PC-3 (cell line): Measurements from ENCODE around the gene SCARB1. TPM values are rescaled to one million over a fixed set of nuclear protein-coding genes. Genes with fewer than 3 reads are reported as not detected.

Experiments
- ATAC-seq: fragments of 200-7000 bp; cut with Tn5 transposase; 2 replicates; pipeline ENCODE4 v1.9.1; 2020; ENCODE audit warnings: mild to moderate bottlenecking, moderate library complexity
- BruUV-seq: library from RNA; stranded (reverse); fragments of 400-500 nt; replicated peaks from 2 replicates; lab custom pipeline; 2021; lab: Mats Ljungman, UMichigan
- CTCF ChIA-PET: fragments of 300-600 bp; sonication (Branson Sonifier 250); formaldehyde crosslinking; loops from one replicate; lab custom pipeline; 2022; ENCODE audit warnings: antibody characterized with exemption; lab: Charles Lee
- POLR2A ChIA-PET: fragments of 300-600 bp; sonication (Branson Sonifier 250); formaldehyde crosslinking; loops from one replicate; lab custom pipeline; 2022; ENCODE audit warnings: antibody characterized with exemption; ENCODE audit not compliant: unreplicated experiment; lab: Charles Lee
- DNase-seq: peaks from one replicate; pipeline ENCODE4 v3.0.0-alpha.2; 2015
- H2AFZ ChIP-seq: fragments of 300-600 bp; sonication (generic); 2 replicates; pipeline ENCODE4 v1.6.0; 2016; ENCODE audit warnings: antibody characterized with exemption, low read length
- H3F3A ChIP-seq: fragments of 300-600 bp; sonication (generic); one replicate; pipeline ENCODE4 v1.6.0; 2017; ENCODE audit warnings: antibody characterized with exemption, low read length, control low read depth, mild to moderate bottlenecking; ENCODE audit not compliant: unreplicated experiment
- H3K27ac ChIP-seq: fragments of 300-600 bp; sonication (generic); 2 replicates; pipeline ENCODE4 v1.5.1; 2016; ENCODE audit warnings: mild to moderate bottlenecking, low read length
- H3K27me3 ChIP-seq: fragments of 300-600 bp; sonication (generic); 2 replicates; pipeline ENCODE4 v1.6.1; 2016; ENCODE audit warnings: low read length, mixed read lengths
- H3K36me3 ChIP-seq: fragments of 300-600 bp; sonication (generic); 2 replicates; pipeline ENCODE4 v1.6.1; 2016; ENCODE audit warnings: low read depth, mixed run types, low read length, mixed read lengths
- H3K4me1 ChIP-seq: fragments of 300-600 bp; sonication (generic); 2 replicates; pipeline ENCODE4 v1.5.1; 2016; ENCODE audit warnings: low read length; ENCODE audit not compliant: insufficient read depth
- H3K4me2 ChIP-seq: fragments of 300-600 bp; sonication (generic); 2 replicates; pipeline ENCODE4 v1.6.0; 2016; ENCODE audit warnings: low read length
- H3K4me3 ChIP-seq: fragments of 300-600 bp; sonication (generic); 2 replicates; pipeline ENCODE4 v1.5.1; 2016; ENCODE audit warnings: mild to moderate bottlenecking, low read length, mixed read lengths
- H3K79me2 ChIP-seq: fragments of 300-600 bp; sonication (generic); 2 replicates; pipeline ENCODE4 v1.6.1; 2017; ENCODE audit warnings: low read length, mixed read lengths
- H3K9ac ChIP-seq: fragments of 300-600 bp; sonication (generic); 2 replicates; pipeline ENCODE4 v1.6.0; 2016; ENCODE audit warnings: mild to moderate bottlenecking, low read length
- H3K9me2 ChIP-seq: fragments of 300-600 bp; sonication (generic); replicated peaks from 2 replicates; pipeline ENCODE4 v1.6.1; 2016; ENCODE audit warnings: mixed run types, low read length, mixed read lengths
- H3K9me3 ChIP-seq: fragments of 300-600 bp; sonication (generic); 2 replicates; pipeline ENCODE4 v1.6.1; 2016; ENCODE audit warnings: low read length, mixed read lengths
- H4K20me1 ChIP-seq: fragments of 300-600 bp; sonication (generic); 2 replicates; pipeline ENCODE4 v1.6.1; 2016; ENCODE audit warnings: low read length, mixed read lengths
- CTCF ChIP-seq: fragments of 300-600 bp; sonication (generic); conservative IDR thresholded peaks from 2 replicates; pipeline ENCODE4 v1.5.1; 2017; ENCODE audit warnings: antibody characterized with exemption, low read depth, mild to moderate bottlenecking, low read length
- EZH2 ChIP-seq: fragments of 300-600 bp; sonication (generic); IDR thresholded peaks from one replicate; pipeline ENCODE4 v1.6.1; 2017; ENCODE audit warnings: antibody characterized with exemption, mild to moderate bottlenecking, low read length; ENCODE audit not compliant: unreplicated experiment
- EZH2phosphoT487 ChIP-seq: fragments of 300-600 bp; sonication (generic); IDR thresholded peaks from 2 replicates; pipeline ENCODE4 v1.6.1; 2018; ENCODE audit warnings: mild to moderate bottlenecking, antibody characterized with exemption, low read length, borderline replicate concordance
- intact Hi-C: fragments of 100-400 bp; cut with micrococcal nuclease; formaldehyde crosslinking; loops from 2 replicates; pipeline ENCODE4 v1.9.0; 2023
- total RNA-seq: library from RNA; depleted of rRNA; stranded (reverse); fragments of >200 nt; gene quantifications from 2 replicates; pipeline ENCODE4 v1.2.3, GENCODE V29; 2014

Gene SCARB1
- total RNA-seq, 1 experiment from 2014 or later = 79.1 TPM

GRCh38 chr12:124814741-124815613 lies 48.7 kb downstream of the SCARB1 start:
- no TSS peak for BruUV-seq
- intact Hi-C loops = no loop called here

GRCh38 chr12:124813782-124814181 lies 49.9 kb downstream of the SCARB1 start:
- no peak for TF ChIP-seq EZH2phosphoT487
- TF ChIP-seq EZH2 = no peak
- TF ChIP-seq CTCF = no peak
- no peaks in the 10 kb centered on the region for H3K27me3 ChIP-seq
- peaks cover 34% of the 10 kb centered on the region for H3K36me3 ChIP-seq
- intact Hi-C loops = no loop called here
- H4K20me1 ChIP-seq = no peaks in the 10 kb centered on the region
- no peaks in the 10 kb centered on the region for H3F3A ChIP-seq
- no peak overlapping the region for H3K9ac ChIP-seq
- H3K4me2 ChIP-seq = no peak overlapping the region
- ChIA-PET CTCF (no interaction called here), POLR2A (no interaction called here)
- no peak for ATAC-seq
- H3K4me1 ChIP-seq = no peaks in the 10 kb centered on the region; the same call in 1 of the 2 replicates
- H2AFZ ChIP-seq = no peak overlapping the region
- no TSS peak for BruUV-seq
- no peaks in the 10 kb centered on the region for H3K9me2 ChIP-seq
- H3K79me2 ChIP-seq = no peaks in the 10 kb centered on the region
- no peak overlapping the region for H3K4me3 ChIP-seq
- H3K27ac ChIP-seq = no peak overlapping the region
- DNase-seq = no peak
- no peaks in the 10 kb centered on the region for H3K9me3 ChIP-seq

More at GRCh38 chr12:124814741-124815613, 48.7 kb downstream of the SCARB1 start:
- CTCF ChIA-PET = no interaction called here
- Histone ChIP-seq H4K20me1 (no peaks in the 10 kb centered on the region), H3K27ac (no peak overlapping the region), H3K9me3 (no peaks in the 10 kb centered on the region), H3K4me2 (no peak overlapping the region), H3F3A (no peaks in the 10 kb centered on the region), H2AFZ (no peak overlapping the region), H3K9ac (no peak overlapping the region), H3K9me2 (no peaks in the 10 kb centered on the region), H3K79me2 (peaks cover 9% of the 10 kb centered on the region), H3K4me1 (no peaks in the 10 kb centered on the region; the same call in 1 of the 2 replicates), H3K27me3 (no peaks in the 10 kb centered on the region), H3K4me3 (no peak overlapping the region), H3K36me3 (peaks cover 32% of the 10 kb centered on the region)
- no peak for TF ChIP-seq EZH2
- no peak for TF ChIP-seq EZH2phosphoT487
- TF ChIP-seq CTCF = no peak
- POLR2A ChIA-PET = no interaction called here
- ATAC-seq = no peak
- no peak for DNase-seq

GRCh38 chr12:124812979-124813378 lies 50.7 kb downstream of the SCARB1 start:
- no peaks in the 10 kb centered on the region for H3K27me3 ChIP-seq
- no peak for ATAC-seq
- H3K9me3 ChIP-seq = no peaks in the 10 kb centered on the region

More at GRCh38 chr12:124812979-124813378, 50.7 kb downstream of the SCARB1 start:
- Histone ChIP-seq H3K9ac (no peak overlapping the region), H3F3A (no peaks in the 10 kb centered on the region), H3K4me2 (no peak overlapping the region), H2AFZ (no peak overlapping the region), H3K9me2 (no peaks in the 10 kb centered on the region), H3K4me3 (no peak overlapping the region), H3K4me1 (no peaks in the 10 kb centered on the region; the same call in 1 of the 2 replicates), H3K36me3 (peaks cover 34% of the 10 kb centered on the region), H3K79me2 (no peaks in the 10 kb centered on the region), H3K27ac (no peak overlapping the region), H4K20me1 (no peaks in the 10 kb centered on the region)
- no peak for DNase-seq
- BruUV-seq = no TSS peak
- POLR2A ChIA-PET = no interaction called here
- TF ChIP-seq EZH2phosphoT487 (no peak), CTCF (no peak), EZH2 (no peak)
- intact Hi-C loops = no loop called here
- CTCF ChIA-PET = no interaction called here
